GM06990 (cell line): ENCODE data around the gene CTSO.
A peak's percentile ranks its signal among the peaks of the same experiment; 100 is the strongest.

Source experiments
- DNase-seq: peaks from one replicate; pipeline ENCODE4 v3.0.0-alpha.2; 2011; ENCODE audit not compliant: insufficient read length; ENCODE audit errors: extremely low read depth
- H3K27me3 ChIP-seq: replicated peaks from 2 replicates; pipeline ENCODE4 v1.6.0; 2011; ENCODE audit warnings: low read length; ENCODE audit not compliant: control insufficient read depth, insufficient read depth
- H3K36me3 ChIP-seq: 2 replicates; pipeline ENCODE4 v1.5.1; 2011; ENCODE audit warnings: low read length; ENCODE audit not compliant: control insufficient read depth, insufficient read depth
- H3K4me3 ChIP-seq: replicated peaks from 2 replicates; pipeline ENCODE4 v1.5.1; 2011; ENCODE audit warnings: low read depth, mild to moderate bottlenecking, control low read depth, low read length
- TF ChIP-seq, protein P1 (sequence below): IDR thresholded peaks from 2 replicates; pipeline ENCODE4 v1.5.1; 2011; ENCODE audit warnings: low read length, control low read depth, mild to moderate bottlenecking, inconsistent platforms; ENCODE audit not compliant: insufficient read depth, poor library complexity, severe bottlenecking

CTSO gene

DNA sequence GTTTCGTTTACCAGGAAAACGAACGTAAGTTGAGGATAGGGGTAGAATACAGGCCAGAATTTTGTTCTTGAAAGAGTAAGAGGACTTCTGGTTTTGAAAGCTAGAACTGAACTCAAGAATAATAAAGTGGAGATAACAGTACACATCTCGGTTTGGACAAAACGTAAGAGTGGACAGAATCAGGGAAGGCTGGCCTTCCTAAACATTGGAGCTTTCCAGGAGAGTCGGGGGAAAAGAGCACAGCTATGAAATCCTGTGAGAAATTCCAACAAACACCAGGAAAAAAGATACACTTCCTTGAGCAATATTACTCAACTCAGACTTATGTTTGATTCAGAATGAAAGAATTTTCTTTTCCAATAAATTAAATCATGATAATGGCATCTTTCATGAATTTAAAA lies 1.2 kb downstream of the CTSO start:
- TF ChIP-seq, protein P1, sequence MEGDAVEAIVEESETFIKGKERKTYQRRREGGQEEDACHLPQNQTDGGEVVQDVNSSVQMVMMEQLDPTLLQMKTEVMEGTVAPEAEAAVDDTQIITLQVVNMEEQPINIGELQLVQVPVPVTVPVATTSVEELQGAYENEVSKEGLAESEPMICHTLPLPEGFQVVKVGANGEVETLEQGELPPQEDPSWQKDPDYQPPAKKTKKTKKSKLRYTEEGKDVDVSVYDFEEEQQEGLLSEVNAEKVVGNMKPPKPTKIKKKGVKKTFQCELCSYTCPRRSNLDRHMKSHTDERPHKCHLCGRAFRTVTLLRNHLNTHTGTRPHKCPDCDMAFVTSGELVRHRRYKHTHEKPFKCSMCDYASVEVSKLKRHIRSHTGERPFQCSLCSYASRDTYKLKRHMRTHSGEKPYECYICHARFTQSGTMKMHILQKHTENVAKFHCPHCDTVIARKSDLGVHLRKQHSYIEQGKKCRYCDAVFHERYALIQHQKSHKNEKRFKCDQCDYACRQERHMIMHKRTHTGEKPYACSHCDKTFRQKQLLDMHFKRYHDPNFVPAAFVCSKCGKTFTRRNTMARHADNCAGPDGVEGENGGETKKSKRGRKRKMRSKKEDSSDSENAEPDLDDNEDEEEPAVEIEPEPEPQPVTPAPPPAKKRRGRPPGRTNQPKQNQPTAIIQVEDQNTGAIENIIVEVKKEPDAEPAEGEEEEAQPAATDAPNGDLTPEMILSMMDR: no peak
- no peak for DNase-seq
- Histone ChIP-seq H3K36me3 (no peaks in the 10 kb centered on the region), H3K4me3 (peak overlapping the region; percentile 76; the same call in 1 of the 2 replicates), H3K27me3 (no peaks in the 10 kb centered on the region)

DNA sequence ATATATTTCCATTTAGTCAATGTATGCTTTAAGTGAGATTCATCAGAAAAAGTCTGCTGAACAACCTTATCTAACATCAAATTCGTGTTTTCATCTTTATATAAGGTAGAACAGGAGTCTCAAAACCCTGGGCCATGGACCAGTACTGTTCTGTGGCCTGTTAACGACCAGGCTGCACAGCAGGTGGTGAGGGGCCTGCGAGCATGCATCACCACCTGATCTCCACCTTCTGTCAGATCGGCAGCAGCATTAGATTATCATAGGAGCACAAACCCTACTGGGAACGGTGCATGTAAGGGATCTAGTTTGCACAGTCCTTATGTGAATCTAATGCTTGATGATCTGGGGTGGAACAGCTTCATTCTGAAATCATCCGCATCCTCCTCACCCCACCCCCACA lies 3.2 kb downstream of the CTSO start:
- TF ChIP-seq, protein P1: no peak
- H3K4me3 ChIP-seq: no peak overlapping the region
- H3K27me3 ChIP-seq: no peaks in the 10 kb centered on the region
- no peak for DNase-seq
- H3K36me3 ChIP-seq: no peaks in the 10 kb centered on the region

DNA sequence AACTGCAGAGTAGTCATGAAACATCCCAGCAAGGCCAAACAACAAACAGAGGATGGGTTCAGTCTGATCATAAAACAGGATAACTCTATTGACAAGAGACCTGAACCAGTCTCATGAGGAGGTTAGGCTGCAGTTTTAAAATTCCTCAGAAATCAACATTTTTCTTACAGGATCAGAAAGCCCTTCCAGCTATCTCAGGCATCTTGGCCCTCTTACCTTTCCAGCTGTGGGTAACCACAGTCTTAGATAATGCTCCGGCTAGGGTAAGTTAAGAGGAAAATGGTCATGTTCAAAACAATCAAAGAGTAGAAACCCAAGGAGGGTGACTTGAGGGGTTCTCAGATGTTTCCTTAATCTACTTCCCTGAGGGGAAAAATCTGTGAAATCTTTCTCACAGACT lies 5.1 kb downstream of the CTSO start:
- no peak overlapping the region for H3K4me3 ChIP-seq
- DNase-seq: no peak
- H3K27me3 ChIP-seq: no peaks in the 10 kb centered on the region
- no peaks in the 10 kb centered on the region for H3K36me3 ChIP-seq
- TF ChIP-seq, protein P1: no peak

DNA sequence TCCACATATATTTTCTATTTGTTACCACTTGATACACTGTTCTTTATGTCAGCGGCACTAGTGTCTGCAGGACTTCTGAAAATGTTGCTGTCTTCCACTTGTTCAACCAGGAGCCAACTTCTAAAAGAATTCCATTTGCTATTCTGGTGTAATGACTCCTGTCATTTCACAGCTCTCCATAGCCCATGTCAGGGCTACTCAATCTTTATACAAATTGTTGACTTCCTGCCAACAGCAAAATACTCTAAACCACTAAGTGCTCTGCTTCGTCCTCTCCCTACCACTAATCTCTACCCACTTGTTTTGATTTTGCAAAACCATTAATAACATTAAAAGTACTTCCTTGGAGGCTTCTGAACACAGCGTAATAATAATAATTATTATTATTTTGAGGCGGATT lies 7.2 kb downstream of the CTSO start:
- TF ChIP-seq, protein P1: no peak
- no peaks in the 10 kb centered on the region for H3K36me3 ChIP-seq
- no peak overlapping the region for H3K4me3 ChIP-seq
- DNase-seq: no peak
- no peaks in the 10 kb centered on the region for H3K27me3 ChIP-seq

DNA sequence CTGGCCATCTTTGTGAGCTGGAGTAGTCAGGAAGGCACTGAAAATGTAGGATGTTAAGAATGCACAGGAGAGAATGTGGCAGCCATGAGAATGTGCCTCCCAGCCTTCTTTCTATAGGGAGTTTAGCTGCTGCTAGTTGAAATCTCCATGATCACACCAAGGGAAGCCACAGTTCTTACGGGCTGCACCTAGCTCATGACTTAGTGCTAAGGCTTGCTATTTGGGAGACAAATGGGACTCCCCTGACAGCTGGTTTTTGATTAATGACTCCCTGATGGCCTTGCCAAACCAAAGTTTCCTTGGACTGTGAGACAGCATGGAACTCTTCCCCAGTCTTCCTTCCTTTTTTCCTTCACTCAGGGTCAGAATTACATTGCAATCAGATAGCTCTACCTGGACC lies 9.2 kb downstream of the CTSO start:
- Histone ChIP-seq H3K27me3 (no peaks in the 10 kb centered on the region), H3K4me3 (no peak overlapping the region), H3K36me3 (no peaks in the 10 kb centered on the region)
- DNase-seq: no peak
- TF ChIP-seq, protein P1: no peak

DNA sequence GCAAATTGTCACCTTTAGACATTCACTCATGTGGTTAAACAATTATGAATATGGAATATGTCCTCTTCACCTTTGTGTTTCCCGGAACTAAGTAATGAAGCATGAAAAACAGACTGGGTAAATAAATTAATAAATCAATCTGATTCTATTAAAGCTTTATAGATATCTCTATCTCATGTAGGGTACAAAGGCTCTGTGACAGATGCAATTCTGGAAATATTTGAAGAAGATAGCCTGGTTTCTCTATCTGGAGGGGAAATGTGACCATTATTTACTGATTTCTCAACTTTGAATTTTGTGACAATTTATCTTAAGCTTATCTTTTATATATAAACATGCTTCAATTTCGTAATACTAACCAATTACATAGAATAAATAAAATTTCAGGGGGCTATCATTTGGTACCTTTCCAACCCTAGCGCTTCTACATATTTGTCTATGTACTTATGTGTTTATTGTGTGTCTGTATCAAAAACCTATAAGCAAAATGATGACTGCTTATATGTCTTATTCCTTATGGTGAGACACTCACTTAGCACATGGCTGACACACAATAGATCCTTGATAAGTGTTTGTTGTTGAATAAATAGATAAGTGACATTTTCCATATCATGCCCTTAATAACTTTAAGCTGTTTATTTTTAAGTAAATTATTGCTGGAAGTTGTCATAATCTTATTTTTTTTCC lies 9.9 kb downstream of the CTSO start:
- Histone ChIP-seq H3K27me3 (no peaks in the 10 kb centered on the region), H3K36me3 (no peaks in the 10 kb centered on the region), H3K4me3 (no peak overlapping the region)
- no peak for DNase-seq
- TF ChIP-seq, protein P1: no peak
